T-cell (primary cell): ENCODE measurements around the gene AMPD3. TPM values are rescaled to one million over a fixed set of nuclear protein-coding genes. Genes with fewer than 3 reads are reported as not detected.

Experiments used
- ATAC-seq, 4 experiments: fragments of 200-7000 bp in 3 of 4; fragments of 150-1000 bp in 1 of 4; cut with Tn5 transposase; replicated peaks in 1 of 4; 1 replicate in 3 of 4; 2 replicates in 1 of 4; pipeline ENCODE4 v1.10.0; 2021; ENCODE audit warnings: moderate library complexity in 3 of 4, mild to moderate bottlenecking in 2 of 4, moderate number of reproducible peaks in 1 of 4
- CTCF ChIA-PET, 2 donors: fragments of 300-600 bp; sonication (Branson Sonifier 250); formaldehyde crosslinking; loops; one replicate each; lab custom pipeline; 2022; ENCODE audit warnings: antibody characterized with exemption in 2 of 2; lab: Charles Lee
- POLR2A ChIA-PET, 2 donors: fragments of 300-600 bp; sonication (Branson Sonifier 250); formaldehyde crosslinking; loops; one replicate each; lab custom pipeline; 2022; ENCODE audit warnings: antibody characterized with exemption in 2 of 2; lab: Charles Lee
- DNase-seq, 35 experiments: peaks; one replicate each; pipeline versions ENCODE4 v3.0.0 to v3.0.0-alpha.2; 2013 to 2023
- H3K27ac ChIP-seq: one replicate; pipeline ENCODE4 v1.5.1; 2013; ENCODE audit warnings: low read length
- H3K27me3 ChIP-seq, 2 experiments: replicated peaks in 1 of 2; 1 replicate in 1 of 2; 2 replicates in 1 of 2; pipeline versions ENCODE4 v1.6.1 to v1.7.0; 2013; ENCODE audit warnings: low read length in 1 of 2, mixed read lengths in 1 of 2; ENCODE audit not compliant: control insufficient read depth in 2 of 2, insufficient read depth in 2 of 2; ENCODE audit errors: extremely low read depth in 1 of 2
- H3K36me3 ChIP-seq, 2 donors: 1 replicate in 1 of 2; 2 replicates in 1 of 2; pipeline versions ENCODE4 v1.6.1 to v1.7.0; 2013; ENCODE audit warnings: low read length in 1 of 2; ENCODE audit not compliant: control insufficient read depth in 2 of 2, insufficient read depth in 1 of 2; ENCODE audit errors: extremely low read depth in 1 of 2
- H3K4me1 ChIP-seq, 2 experiments: 1 replicate in 1 of 2; 2 replicates in 1 of 2; pipeline versions ENCODE4 v1.6.1 to v1.7.0; 2013; ENCODE audit warnings: low read length in 2 of 2, mixed read lengths in 1 of 2; ENCODE audit not compliant: insufficient read depth in 2 of 2, control insufficient read depth in 1 of 2; ENCODE audit errors: extremely low read depth in 1 of 2
- H3K4me3 ChIP-seq, 2 donors: 1 replicate in 1 of 2; 2 replicates in 1 of 2; pipeline versions ENCODE4 v1.5.1 to v1.7.0; 2013; ENCODE audit warnings: mild to moderate bottlenecking in 2 of 2, low read length in 1 of 2, moderate library complexity in 1 of 2; ENCODE audit not compliant: control insufficient read depth in 1 of 2; ENCODE audit errors: extremely low read depth in 1 of 2
- H3K9me3 ChIP-seq: 2 replicates; pipeline ENCODE4 v1.7.0; 2013
- H3K27ac Mint-ChIP-seq, 2 donors: one replicate each; pipeline ENCODE4 v1.8.0; 2020 to 2021; ENCODE audit warnings: mild to moderate bottlenecking in 2 of 2, mixed read lengths in 2 of 2
- H3K27me3 Mint-ChIP-seq, 2 donors: one replicate each; pipeline ENCODE4 v1.8.0; 2021 to 2022; ENCODE audit warnings: mixed read lengths in 2 of 2
- H3K36me3 Mint-ChIP-seq: one replicate; pipeline ENCODE4 v1.8.0; 2021; ENCODE audit warnings: mixed read lengths
- H3K4me1 Mint-ChIP-seq, 3 donors: one replicate each; pipeline ENCODE4 v1.8.0; 2020 to 2022; ENCODE audit warnings: mixed read lengths in 3 of 3, mild to moderate bottlenecking in 1 of 3
- H3K4me3 Mint-ChIP-seq, 3 donors: one replicate each; pipeline ENCODE4 v1.8.0; 2020 to 2022; ENCODE audit warnings: mild to moderate bottlenecking in 3 of 3, mixed read lengths in 3 of 3, moderate library complexity in 3 of 3
- H3K9me3 Mint-ChIP-seq, 3 donors: one replicate each; pipeline ENCODE4 v1.8.0; 2020 to 2022; ENCODE audit warnings: mixed read lengths in 3 of 3
- WGBS: methylation state at CpG from one replicate; pipeline ENCODE4 v1.1.5; 2013; ENCODE audit warnings: missing lambda C conversion rate; ENCODE audit not compliant: insufficient coverage; 5-methylcytosine and 5-hydroxymethylcytosine counted together
- total RNA-seq, 35 experiments: library from RNA in 6 of 35; stranded (reverse) in 6 of 35; fragments of 120-200 nt in 1 of 35; gene quantifications; one replicate each; pipeline versions ENCODE4 v1.2.1 to v1.2.4 and lab custom pipeline; 2013 to 2026

The AMPD3 gene
- total RNA-seq, 5 donors from 2014 or later (not counting 1 experiment from before 2014, with no cell fraction given): 21.1 to 40.0 (median 26.0) TPM

DNA sequence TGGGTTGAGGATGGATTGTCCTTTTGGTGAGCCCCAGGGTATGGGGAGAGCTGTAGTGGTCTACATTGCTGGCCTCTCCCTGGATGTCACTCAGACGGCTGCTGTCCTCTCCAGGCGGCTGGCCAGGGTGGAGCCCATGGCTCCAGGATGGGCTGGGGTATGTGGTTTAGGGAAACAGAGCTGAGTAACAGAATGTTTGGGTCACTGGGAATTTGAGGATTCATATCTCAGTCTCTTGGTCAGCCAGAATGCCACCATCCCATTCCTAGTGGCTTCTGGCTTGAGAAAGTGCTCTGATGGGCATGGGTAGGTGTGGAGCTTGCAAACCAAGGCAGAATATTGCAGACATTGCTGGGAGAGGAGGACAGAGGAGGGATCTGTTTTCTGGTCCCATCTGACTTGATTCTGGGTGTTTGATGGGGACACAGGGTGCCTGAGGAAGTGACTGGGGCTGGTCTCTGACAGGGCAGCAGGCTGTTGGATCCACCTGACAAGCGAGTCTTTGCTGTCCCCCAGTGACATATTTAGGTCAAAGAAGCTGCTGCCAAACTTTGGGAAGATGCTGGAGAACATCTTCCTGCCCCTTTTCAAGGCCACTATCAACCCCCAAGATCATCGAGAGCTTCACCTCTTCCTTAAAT, 41.4 kb downstream of the AMPD3 start:
- H3K4me1 Mint-ChIP-seq: no peaks in the 10 kb centered on the region
- Histone ChIP-seq H3K4me3 (no peak overlapping the region), H3K27me3 (no peaks in the 10 kb centered on the region), H3K9me3 (no peaks in the 10 kb centered on the region), H3K27ac (no peak overlapping the region), H3K4me1 (no peaks in the 10 kb centered on the region), H3K36me3 (peaks cover 50 to 85% of the 10 kb centered on the region in 2 donors)
- CTCF ChIA-PET: interaction anchor here in 1 of 2 donors (0.7 kb wide), 1 partner anchor 40 kb away, joined by 5 read pairs; no protein-coding TSS in a partner anchor
- DNase-seq: peak in 1 of 35 experiments; percentile 6
- POLR2A ChIA-PET: interaction anchor here in 1 of 2 donors (0.7 kb wide), 1 partner anchor 11 kb away, joined by 4 read pairs; no protein-coding TSS in a partner anchor
- no peak overlapping the region for H3K4me3 Mint-ChIP-seq
- H3K27me3 Mint-ChIP-seq: no peaks in the 10 kb centered on the region
- ATAC-seq: no peak
- H3K9me3 Mint-ChIP-seq: no peaks in the 10 kb centered on the region
- 100% methylated on average over 2 of the region's 4 CpGs for WGBS
- no peak overlapping the region for H3K27ac Mint-ChIP-seq
- H3K36me3 Mint-ChIP-seq: peaks cover 61% of the 10 kb centered on the region

DNA sequence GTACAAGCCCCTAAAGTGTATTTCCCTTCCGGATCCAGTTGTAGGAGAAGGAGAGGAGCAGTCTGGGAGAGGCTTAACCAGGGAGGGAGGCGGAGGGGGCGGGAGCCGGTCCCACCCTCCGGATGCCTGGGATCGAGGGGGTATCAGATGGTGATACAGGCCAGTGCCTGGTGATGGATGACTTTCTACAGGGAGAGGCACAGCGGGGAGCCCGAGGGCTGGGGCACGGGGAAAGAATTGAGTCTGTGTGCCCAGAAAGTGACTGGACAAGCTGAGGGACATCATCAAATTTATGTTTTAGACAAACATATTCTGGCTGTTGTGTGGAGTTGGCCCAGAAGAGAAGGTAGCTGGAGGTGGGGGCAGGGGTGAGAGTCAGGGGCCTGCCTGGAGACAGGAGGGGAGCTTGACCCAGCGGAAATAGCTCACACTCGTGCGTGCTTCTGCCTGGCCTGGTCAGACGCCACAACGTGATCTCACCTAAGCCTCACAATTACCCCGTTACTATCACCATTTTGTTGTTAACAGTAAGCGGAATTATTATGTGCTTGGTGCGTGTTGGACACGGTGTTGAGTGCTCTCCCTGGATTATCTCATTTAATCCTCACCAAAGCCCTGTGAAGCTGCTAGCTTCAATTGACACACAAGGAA, 42.4 kb downstream of the AMPD3 start:
- no peak overlapping the region for H3K4me3 ChIP-seq
- no peaks in the 10 kb centered on the region for H3K27me3 ChIP-seq
- Mint-ChIP-seq H3K4me3 (no peak overlapping the region), H3K9me3 (no peaks in the 10 kb centered on the region), H3K36me3 (peaks cover 56% of the 10 kb centered on the region), H3K27ac (no peak overlapping the region), H3K27me3 (no peaks in the 10 kb centered on the region), H3K4me1 (no peaks in the 10 kb centered on the region)
- POLR2A ChIA-PET: no interaction called here
- H3K27ac ChIP-seq: no peak overlapping the region
- H3K9me3 ChIP-seq: no peaks in the 10 kb centered on the region
- DNase-seq (peak in 1 of 35 experiments; percentile 10), ATAC-seq (no peak)
- H3K36me3 ChIP-seq: peaks cover 53 to 85% of the 10 kb centered on the region in 2 donors
- CTCF ChIA-PET: interaction anchor here in 1 of 2 donors (1.5 kb wide), 1 partner anchor 38 kb away, joined by 3 read pairs; no protein-coding TSS in a partner anchor
- 98% methylated on average over 10 of the region's 18 CpGs for WGBS
- H3K4me1 ChIP-seq: no peaks in the 10 kb centered on the region

DNA sequence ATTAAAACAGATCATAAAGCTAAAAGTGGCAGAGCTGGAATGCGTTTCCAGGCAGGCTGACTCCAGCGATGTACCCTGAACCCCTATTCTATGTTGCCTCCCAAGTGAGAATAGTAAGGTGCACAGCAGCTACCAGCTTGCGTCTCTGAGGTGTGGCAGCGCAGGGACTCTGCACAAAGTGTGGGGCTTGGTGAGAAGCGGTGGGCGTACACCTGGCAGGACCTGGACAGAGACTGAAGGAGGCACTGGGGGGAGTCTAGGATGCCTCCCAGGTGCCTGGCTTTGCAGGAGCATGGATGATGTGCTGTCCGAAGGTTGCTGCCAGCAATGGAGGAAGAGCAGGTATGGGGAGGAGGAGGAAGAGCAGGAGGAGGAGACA, 42.9 kb downstream of the AMPD3 start:
- Histone ChIP-seq H3K27ac (no peak overlapping the region), H3K4me3 (no peak overlapping the region), H3K9me3 (no peaks in the 10 kb centered on the region), H3K36me3 (peaks cover 51 to 85% of the 10 kb centered on the region in 2 donors), H3K4me1 (no peaks in the 10 kb centered on the region), H3K27me3 (no peaks in the 10 kb centered on the region)
- Mint-ChIP-seq H3K36me3 (peaks cover 53% of the 10 kb centered on the region), H3K4me1 (peaks cover 0 to under 1% (median 0%) of the 10 kb centered on the region in 3 donors), H3K4me3 (no peak overlapping the region), H3K27me3 (no peaks in the 10 kb centered on the region), H3K9me3 (no peaks in the 10 kb centered on the region), H3K27ac (no peak overlapping the region)
- ChIA-PET CTCF (interaction anchor here in 1 of 2 donors (1.5 kb wide), 1 partner anchor 39 kb away, joined by 3 read pairs; no protein-coding TSS in a partner anchor), POLR2A (no interaction called here)
- ATAC-seq (no peak), DNase-seq (no peak)
- WGBS: 98% methylated on average over 7 of the region's 7 CpGs

DNA sequence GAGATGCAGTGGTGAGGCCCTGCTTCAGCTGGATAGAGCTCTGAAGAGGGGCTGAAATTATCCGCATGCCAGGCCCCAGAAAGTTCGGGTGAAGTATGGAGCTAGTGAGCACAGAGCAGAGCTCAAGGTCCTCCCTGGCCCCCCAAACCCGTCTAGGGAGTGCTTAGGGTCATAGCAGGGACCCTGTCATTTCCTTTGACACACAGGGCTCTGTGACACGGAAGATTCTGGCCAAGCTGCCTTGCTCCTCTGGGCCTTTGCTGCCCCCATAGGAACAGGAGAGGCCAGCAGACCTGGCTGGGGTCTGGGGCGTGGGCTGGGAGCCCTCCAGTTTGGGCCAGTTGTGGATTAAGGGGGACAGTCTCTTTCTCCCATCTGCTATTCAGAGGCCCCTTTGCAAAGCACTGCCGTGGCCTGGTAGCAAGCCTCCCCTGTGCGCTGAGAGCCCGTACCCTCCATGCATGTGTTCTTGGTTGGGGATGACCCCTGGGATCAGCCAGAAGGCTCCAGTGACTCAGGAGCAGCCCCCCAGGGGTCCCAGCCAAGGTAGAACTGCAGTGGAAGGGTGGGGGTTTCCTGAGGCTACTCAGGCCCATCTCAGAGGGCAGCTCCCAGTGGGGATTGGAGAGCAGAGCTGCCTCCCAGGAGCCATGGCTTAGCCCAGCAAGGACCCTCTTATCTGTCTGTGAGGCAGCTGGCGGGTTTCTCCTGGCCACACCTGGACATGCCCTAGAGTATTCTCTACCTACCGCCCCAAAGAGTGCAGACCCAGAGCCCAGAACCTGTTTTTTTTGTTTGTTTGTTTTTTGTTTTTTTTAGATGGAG, 43.6 kb downstream of the AMPD3 start:
- no peaks in the 10 kb centered on the region for H3K27me3 Mint-ChIP-seq
- 92% methylated on average over 6 of the region's 10 CpGs for WGBS

DNA sequence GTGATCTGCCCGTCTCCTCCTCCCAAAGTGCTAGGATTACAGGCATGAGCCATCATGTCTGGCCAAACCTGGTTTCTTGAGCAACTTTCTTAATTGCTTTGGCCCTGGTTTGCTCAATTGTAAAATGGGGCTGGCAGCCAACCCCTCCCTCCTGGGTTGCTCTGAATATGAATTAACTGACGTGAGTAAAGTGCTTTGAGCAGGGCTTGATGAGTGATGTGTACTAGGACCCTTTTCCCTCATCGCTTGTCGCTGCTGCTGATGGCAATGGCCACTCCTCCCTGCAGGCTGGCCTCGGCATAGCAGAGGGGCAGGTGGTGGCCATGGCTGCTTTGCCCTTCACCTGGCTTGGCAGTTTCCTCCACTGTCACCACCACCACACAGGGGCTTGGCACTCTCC, 44.4 kb downstream of the AMPD3 start:
- peak overlapping the region in 1 of 2 donors; percentile 17 for H3K27ac Mint-ChIP-seq
- peaks cover 52% of the 10 kb centered on the region for H3K36me3 Mint-ChIP-seq

More for the DNA sequence above, 43.6 kb downstream of the AMPD3 start:
- DNase-seq (peak in 1 of 35 experiments; percentile 6), ATAC-seq (no peak)
- peaks cover 52% of the 10 kb centered on the region for H3K36me3 Mint-ChIP-seq
- Histone ChIP-seq H3K27ac (no peak overlapping the region), H3K9me3 (no peaks in the 10 kb centered on the region), H3K27me3 (no peaks in the 10 kb centered on the region), H3K4me1 (no peaks in the 10 kb centered on the region), H3K36me3 (peaks cover 45 to 80% of the 10 kb centered on the region in 2 donors), H3K4me3 (no peak overlapping the region)
- no peak overlapping the region for H3K27ac Mint-ChIP-seq
- H3K4me1 Mint-ChIP-seq: peaks cover 0 to 3% (median 0%) of the 10 kb centered on the region in 3 donors
- ChIA-PET POLR2A (no interaction called here), CTCF (interaction anchor here in 1 of 2 donors (1.5 kb wide), 1 partner anchor 40 kb away, joined by 3 read pairs; no protein-coding TSS in a partner anchor)
- H3K4me3 Mint-ChIP-seq: no peak overlapping the region
- no peaks in the 10 kb centered on the region for H3K9me3 Mint-ChIP-seq

More for the DNA sequence above, 44.4 kb downstream of the AMPD3 start:
- H3K27ac ChIP-seq: no peak overlapping the region
- no peaks in the 10 kb centered on the region for H3K4me1 ChIP-seq
- ATAC-seq (no peak), DNase-seq (no peak)
- ChIA-PET POLR2A (no interaction called here), CTCF (no interaction called here)
- 100% methylated on average over 3 of the region's 5 CpGs for WGBS
- peaks cover 44 to 83% of the 10 kb centered on the region in 2 donors for H3K36me3 ChIP-seq
- H3K4me1 Mint-ChIP-seq: peaks cover 0 to 3% (median 0%) of the 10 kb centered on the region in 3 donors
- no peaks in the 10 kb centered on the region for H3K27me3 ChIP-seq
- no peaks in the 10 kb centered on the region for H3K9me3 ChIP-seq
- H3K27me3 Mint-ChIP-seq: no peaks in the 10 kb centered on the region
- H3K4me3 Mint-ChIP-seq: no peak overlapping the region
- no peaks in the 10 kb centered on the region for H3K9me3 Mint-ChIP-seq
- H3K4me3 ChIP-seq: no peak overlapping the region
